ENCODE results near the gene KLHL25.
"Not testable (repeated sequence)": the region's sequence is repeated elsewhere in the genome, so short reads cannot be mapped to it uniquely, and the experiment has no call there.

Gene KLHL25

DNA sequence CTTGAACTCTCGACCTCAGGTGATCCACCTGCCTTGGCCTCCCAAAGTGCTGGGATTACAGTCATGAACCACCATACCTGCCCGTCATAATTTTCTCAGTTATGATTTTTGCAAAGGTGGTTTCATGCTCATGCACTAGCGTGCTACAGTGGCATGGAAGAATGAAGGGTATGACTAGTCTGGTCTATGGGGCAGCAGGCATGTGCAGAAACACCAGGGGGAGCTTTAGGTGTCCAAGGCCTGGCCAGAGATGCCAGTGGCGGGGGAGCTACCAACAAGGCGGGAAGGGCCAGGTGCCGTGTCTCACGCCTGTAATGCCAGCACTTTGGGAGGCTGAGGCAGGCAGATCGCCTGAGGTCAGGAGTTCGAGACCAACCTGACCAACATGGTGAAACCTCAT lies 7.9 kb upstream of the KLHL25 start:
- DNase-seq (ENCODE audit: low spot score), result not testable (repeated sequence)

GRCh38 chr15:85800478-85801123 lies 5.9 kb upstream of the KLHL25 start:
- peak; percentile 91 for DNase-seq (ENCODE audit: low spot score)

DNA sequence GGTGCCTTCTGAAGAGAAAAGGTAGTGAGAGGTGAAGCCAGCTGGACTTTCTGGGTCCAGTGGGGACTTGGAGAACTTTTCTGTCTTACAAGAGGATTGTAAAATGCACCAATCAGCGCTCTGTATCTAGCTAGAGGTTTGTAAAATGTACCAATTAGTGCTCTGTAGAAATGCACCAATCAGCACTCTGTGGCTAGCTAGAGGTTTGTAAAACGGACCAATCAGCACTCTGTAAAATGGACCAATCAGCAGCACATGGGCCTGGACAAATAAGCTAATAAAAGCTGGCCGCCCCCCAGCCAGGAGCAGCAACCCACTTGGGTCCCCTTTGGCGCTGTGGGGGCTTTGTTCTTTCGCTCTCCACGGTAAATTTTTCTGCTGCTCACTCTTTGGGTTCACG lies 1.6 kb upstream of the KLHL25 start:
- DNase-seq (ENCODE audit: low spot score), result not testable (repeated sequence)

- DNase-seq (ENCODE audit: low spot score), result no peak
Measured at GRCh38 chr15:85795337-85796305, 896 bp upstream of the KLHL25 start.

DNA sequence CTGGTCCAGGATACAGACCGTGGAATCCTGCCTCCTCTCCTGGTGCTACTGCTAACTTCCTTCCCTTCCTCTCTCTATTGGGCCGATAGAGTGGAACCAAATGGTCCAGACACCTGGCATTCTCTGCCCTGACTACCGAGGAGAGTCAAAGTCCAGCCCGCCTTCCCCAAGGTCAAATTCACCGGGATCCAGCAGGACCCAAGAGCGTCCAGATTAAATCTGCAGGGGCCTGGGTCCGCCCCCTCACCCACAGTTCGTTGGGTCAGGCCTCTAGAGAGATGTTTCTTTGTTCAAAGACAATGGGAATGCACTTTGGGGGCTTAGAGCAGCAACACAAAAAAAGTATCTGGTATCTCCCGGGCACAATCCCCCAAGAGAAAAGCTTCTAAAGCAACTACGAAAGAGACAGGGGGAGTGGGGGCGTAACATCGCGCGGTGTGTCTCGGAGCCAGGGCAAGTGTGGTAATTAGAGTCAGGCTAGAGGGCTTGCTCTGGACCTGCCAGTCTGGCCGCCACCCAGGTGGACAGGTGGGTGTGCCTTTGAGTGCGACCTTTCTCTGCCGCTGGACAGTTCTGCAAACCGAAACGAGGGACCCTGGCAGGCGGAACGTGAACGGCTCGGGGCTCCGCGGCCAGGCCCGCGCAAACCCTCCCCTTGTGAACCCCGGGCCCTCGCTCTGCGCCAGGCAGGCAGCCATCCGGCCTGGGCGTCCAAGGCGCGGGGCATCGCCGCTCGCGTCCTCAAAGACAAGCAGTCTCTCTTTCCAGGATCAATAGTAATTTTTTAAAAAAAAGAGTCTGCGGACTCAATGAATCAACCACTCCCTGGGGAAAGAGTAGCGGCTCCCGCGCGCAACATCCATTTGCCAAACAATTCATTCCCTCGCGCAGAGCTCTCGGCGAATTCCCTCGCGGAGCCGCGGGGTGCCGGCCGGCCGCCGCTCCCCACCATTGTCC lies 806 bp downstream of the KLHL25 start:
- DNase-seq (ENCODE audit: low spot score), result peak; percentile 33

DNA sequence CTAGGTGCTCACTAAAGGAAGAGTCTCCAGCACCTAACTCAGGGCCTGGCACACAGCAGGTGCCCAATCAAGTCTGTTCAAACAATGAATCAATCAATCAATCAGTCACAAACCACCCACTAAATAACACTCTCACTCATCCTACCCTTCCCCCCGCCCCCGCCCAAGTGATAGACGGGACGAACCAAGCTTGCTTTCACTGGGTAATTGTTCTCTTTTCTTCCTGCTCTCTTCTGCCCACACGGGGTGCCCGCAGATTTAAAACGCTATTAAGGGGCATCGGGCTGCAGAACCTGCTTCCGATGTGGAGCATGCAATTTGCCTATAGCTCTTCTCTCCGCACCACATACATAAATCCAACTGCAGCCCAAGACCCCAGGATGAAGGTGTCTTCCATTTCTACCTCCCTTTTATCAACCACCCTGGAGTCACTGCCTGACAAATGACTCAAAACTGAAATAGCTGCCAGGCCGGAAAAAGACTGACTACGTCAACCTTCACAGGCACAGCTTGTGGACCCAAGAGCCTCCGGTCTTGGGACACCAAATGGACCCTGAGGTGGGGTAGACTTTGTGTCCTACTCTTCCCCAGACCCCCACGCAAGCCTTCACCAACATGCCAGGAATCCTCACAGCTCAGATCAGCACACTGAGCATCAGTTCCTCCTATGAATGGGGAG lies 1.7 kb downstream of the KLHL25 start:
- no peak for DNase-seq (ENCODE audit: low spot score)

GRCh38 chr15:85792102-85792731 lies 2.5 kb downstream of the KLHL25 start:
- no peak for DNase-seq (ENCODE audit: low spot score)

GRCh38 chr15:85789496-85789875 lies 5.2 kb downstream of the KLHL25 start:
- no peak for DNase-seq (ENCODE audit: low spot score)

DNA sequence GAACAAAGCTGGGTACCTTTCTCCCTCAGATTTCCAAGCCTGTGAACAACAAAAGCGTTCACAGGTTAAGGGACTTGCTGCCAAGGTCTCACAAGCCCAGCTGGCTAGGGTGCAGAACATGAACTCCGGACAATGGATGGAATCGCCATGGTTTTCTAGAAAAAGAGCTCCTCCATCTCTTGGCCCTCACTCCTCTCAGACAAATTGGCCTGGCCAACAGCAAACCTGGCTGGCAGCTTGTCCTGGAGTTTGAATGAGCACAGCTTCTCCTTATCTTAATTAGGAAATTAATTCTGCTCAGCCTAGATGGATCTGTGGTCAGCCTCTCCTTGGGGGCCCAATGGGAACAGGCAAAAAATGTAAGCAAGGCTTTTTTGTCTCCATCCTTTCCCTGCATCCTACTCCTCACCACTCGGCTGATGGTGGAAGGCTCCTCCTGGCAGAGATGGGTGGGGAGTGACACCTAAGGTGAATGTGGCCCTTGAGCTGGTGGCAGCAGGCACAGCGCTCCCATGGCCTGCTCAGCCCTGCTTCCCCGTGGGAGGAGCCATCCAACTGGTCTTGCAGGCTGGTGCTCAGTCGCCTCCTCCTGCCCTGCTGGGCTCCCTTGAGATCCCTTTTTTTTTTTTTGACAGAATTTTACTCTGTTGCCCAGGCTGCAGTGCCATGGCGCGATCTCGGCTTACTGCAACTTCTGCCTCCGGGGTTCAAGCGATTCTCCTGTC lies 5.8 kb downstream of the KLHL25 start:
- DNase-seq (ENCODE audit: low spot score), result no peak

- DNase-seq (ENCODE audit: low spot score), result peak; percentile 27
Measured at GRCh38 chr15:85786781-85787114, 8.0 kb downstream of the KLHL25 start.

- DNase-seq (ENCODE audit: low spot score), result peak; percentile 81
Measured at GRCh38 chr15:85785887-85786780, 8.6 kb downstream of the KLHL25 start.

DNA sequence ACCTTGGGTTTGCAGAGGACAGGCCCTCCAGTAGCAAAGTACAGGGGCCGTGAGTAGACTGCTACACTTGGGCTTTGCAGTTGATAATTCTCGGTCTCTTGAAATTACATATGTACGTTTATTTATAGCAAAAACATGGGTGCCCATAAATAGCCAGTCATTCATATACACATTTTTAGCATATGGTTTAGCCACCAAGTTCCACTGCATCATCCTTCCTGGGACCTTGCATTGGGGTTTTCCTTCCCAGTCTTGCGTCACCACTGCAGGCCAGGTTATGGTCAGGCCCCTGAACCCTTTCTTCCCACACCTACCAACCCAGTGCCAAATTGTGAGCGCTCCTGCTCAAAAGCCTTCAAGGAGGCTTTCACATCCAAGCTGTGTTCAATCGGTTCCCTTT lies 12.7 kb downstream of the KLHL25 start:
- no peak for DNase-seq (ENCODE audit: low spot score)

- no peak for DNase-seq (ENCODE audit: low spot score)
Measured at GRCh38 chr15:85781099-85781498, 13.6 kb downstream of the KLHL25 start.

- DNase-seq (ENCODE audit: low spot score), result no peak
Measured at GRCh38 chr15:85780225-85780985, 14.3 kb downstream of the KLHL25 start.

DNA sequence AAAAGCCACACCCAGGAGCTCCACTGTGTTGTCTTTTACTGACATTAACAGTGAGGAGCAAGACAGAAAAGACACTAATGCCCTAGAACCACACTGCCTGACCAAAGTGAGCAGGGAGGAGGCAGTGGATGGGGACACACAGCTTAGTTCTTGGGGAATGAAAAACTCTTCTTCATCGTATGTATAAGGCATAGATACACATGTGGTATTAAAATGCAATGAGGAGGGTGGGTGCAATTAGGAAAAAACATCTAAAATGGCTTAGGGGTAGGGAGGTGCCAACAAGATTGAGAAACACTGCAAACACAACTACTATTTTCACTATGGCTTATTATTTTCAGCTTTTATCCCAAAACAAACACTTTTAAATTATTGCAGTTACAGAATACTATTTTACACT lies 15.5 kb downstream of the KLHL25 start:
- DNase-seq (ENCODE audit: low spot score), result no peak

DNA sequence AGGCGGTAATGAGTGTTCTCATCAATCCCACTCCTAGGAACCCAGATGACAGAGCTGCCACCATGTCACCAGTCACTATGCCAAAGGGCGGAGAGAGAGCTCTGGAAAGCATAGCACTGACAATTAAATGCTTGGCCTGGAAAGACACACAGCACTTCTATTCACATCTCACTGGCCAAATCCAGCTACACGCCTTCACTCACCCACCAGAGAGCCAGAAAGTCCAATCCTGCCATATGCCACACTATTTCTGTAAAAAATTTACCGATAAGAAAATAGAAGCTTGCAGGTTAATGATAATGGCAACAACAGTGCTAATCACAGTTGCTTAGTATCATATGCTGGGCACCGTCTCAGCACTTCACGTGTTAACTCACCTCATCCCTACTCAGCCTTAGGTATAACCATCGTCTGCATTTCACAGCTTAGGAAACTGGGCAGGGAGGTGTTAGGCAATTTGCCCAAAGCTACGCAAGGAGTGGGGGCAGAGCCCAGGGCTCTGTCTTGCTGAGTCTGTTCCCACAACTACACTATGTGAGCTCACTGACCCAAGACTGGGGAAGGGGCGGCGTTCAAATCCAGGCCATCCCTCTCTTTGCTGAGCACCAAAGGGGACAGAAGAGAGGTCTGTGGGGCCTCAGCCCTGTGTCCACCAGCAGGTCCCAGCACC lies 16.5 kb downstream of the KLHL25 start:
- no peak for DNase-seq (ENCODE audit: low spot score)

DNA sequence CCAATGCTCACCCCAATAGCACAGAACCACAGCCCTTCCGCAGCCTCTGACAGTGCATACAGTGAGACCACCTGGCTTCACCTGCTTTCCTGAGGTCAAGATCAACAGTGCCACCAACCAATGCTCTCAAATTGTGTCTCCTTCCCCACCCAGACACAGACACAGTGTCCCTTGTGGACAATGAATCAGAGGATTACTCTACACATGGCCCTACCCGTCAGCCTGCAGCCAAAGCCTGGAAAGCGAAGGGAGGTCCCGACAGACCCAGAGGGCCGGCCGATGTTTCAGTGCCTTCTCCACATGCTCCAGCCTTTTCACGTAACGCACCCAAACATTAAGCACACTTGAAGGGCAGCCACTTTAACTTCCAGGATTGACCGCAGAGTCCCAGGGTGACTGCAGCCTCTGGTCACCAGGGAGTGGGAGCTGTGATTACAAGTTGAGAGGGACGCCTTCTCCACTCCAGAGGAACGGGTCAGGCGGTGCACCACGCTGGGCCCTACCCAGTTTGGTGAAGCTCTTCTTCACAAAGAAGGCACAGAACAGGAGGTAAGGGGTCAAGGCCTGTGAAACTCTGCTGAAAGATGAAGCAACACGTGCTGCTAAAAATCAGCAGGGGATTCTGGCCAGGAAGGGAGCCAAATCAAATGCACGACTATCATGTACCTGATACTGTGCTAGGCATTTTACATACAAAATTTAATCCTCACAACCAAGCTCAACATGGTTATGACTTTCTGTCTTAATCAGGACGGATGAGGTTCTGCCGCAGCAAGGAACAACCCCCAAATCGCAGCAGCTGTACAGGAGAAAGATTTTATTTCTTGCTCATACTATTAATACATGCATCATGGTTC lies 17.2 kb downstream of the KLHL25 start:
- no peak for DNase-seq (ENCODE audit: low spot score)
